Neuronal stem cell (in vitro differentiated cells): ENCODE data around the gene RAPGEF3.

Experiments
- DNase-seq: peaks from one replicate; pipeline ENCODE4 v3.0.0-alpha.2; 2013; ENCODE audit warnings: low spot score
- H2AFZ ChIP-seq: one replicate; pipeline ENCODE4 v1.6.1; 2013; ENCODE audit warnings: mild to moderate bottlenecking, low read length, inconsistent platforms
- H2AK5ac ChIP-seq: 2 replicates; pipeline ENCODE4 v1.6.1; 2013; ENCODE audit warnings: low read depth, mild to moderate bottlenecking, inconsistent platforms, low read length, moderate library complexity, mixed read lengths
- H2BK120ac ChIP-seq: 2 replicates; pipeline ENCODE4 v1.6.1; 2013; ENCODE audit warnings: low read depth, mild to moderate bottlenecking, inconsistent platforms, low read length, moderate library complexity, mixed read lengths
- H2BK12ac ChIP-seq: one replicate; pipeline ENCODE4 v1.6.1; 2013; ENCODE audit warnings: low read length, inconsistent platforms
- H2BK15ac ChIP-seq: 2 replicates; pipeline ENCODE4 v1.6.1; 2013; ENCODE audit warnings: mild to moderate bottlenecking, low read length, inconsistent platforms, mixed read lengths
- H2BK5ac ChIP-seq: one replicate; pipeline ENCODE4 v1.6.1; 2013; ENCODE audit warnings: inconsistent platforms, mild to moderate bottlenecking, low read length, moderate library complexity
- H3K14ac ChIP-seq: one replicate; pipeline ENCODE4 v1.6.1; 2013; ENCODE audit warnings: low read length, inconsistent platforms
- H3K18ac ChIP-seq: 2 replicates; pipeline ENCODE4 v1.6.1; 2013; ENCODE audit warnings: low read length, inconsistent platforms
- H3K23ac ChIP-seq: 2 replicates; pipeline ENCODE4 v1.6.1; 2013; ENCODE audit warnings: low read depth, mild to moderate bottlenecking, mixed read lengths, low read length, inconsistent platforms; ENCODE audit not compliant: poor library complexity
- H3K27ac ChIP-seq: replicated peaks from 3 replicates; pipeline ENCODE4 v1.5.1; 2013; ENCODE audit warnings: low read length, inconsistent platforms
- H3K27me3 ChIP-seq, 3 experiments: 2 replicates each; pipeline ENCODE4 v1.6.1; 2013; ENCODE audit warnings: low read length in 3 of 3, mild to moderate bottlenecking in 2 of 3, inconsistent platforms in 1 of 3, low read depth in 1 of 3, mixed read lengths in 1 of 3, moderate library complexity in 1 of 3; ENCODE audit not compliant: control insufficient read depth in 3 of 3, insufficient read depth in 3 of 3
- H3K36me3 ChIP-seq, 2 donors: replicated peaks in 1 of 2; 2 replicates each; pipeline ENCODE4 v1.6.1; 2013; ENCODE audit warnings: low read length in 2 of 2; ENCODE audit not compliant: control insufficient read depth in 2 of 2, insufficient read depth in 2 of 2
- H3K4ac ChIP-seq: 2 replicates; pipeline ENCODE4 v1.6.1; 2013; ENCODE audit warnings: inconsistent platforms, mild to moderate bottlenecking, low read length, moderate library complexity
- H3K4me1 ChIP-seq, 2 donors: 1 replicate in 1 of 2; 2 replicates in 1 of 2; pipeline ENCODE4 v1.6.1; 2013; ENCODE audit warnings: low read length in 2 of 2, low read depth in 1 of 2; ENCODE audit not compliant: control insufficient read depth in 2 of 2, insufficient read depth in 1 of 2
- H3K4me2 ChIP-seq: one replicate; pipeline ENCODE4 v1.6.1; 2013; ENCODE audit warnings: mild to moderate bottlenecking, low read length, inconsistent platforms; ENCODE audit not compliant: insufficient read depth, poor library complexity, severe bottlenecking
- H3K4me3 ChIP-seq, 2 donors: 2 replicates each; pipeline ENCODE4 v1.5.1; 2013; ENCODE audit warnings: low read length in 2 of 2, mild to moderate bottlenecking in 2 of 2, inconsistent platforms in 1 of 2, moderate library complexity in 1 of 2
- H3K79me1 ChIP-seq: one replicate; pipeline ENCODE4 v1.6.1; 2013; ENCODE audit warnings: low read depth, mild to moderate bottlenecking, inconsistent platforms, low read length, moderate library complexity
- H3K9ac ChIP-seq: one replicate; pipeline ENCODE4 v1.6.1; 2013; ENCODE audit warnings: mild to moderate bottlenecking, low read depth, low read length, inconsistent platforms; ENCODE audit not compliant: poor library complexity
- H3K9me3 ChIP-seq, 2 donors: replicated peaks in 1 of 2; 2 replicates each; pipeline versions ENCODE3 to v1.6.1; 2013; ENCODE audit warnings: low read length in 2 of 2, mild to moderate bottlenecking in 2 of 2, inconsistent platforms in 1 of 2, low read depth in 1 of 2, mixed read lengths in 1 of 2, moderate library complexity in 1 of 2; ENCODE audit not compliant: control insufficient read depth in 2 of 2, insufficient read depth in 1 of 2
- H4K8ac ChIP-seq: one replicate; pipeline ENCODE4 v1.6.1; 2013; ENCODE audit warnings: low read depth, mild to moderate bottlenecking, inconsistent platforms, low read length, moderate library complexity
- H4K91ac ChIP-seq: one replicate; pipeline ENCODE4 v1.6.1; 2013; ENCODE audit warnings: low read length, low read depth, mild to moderate bottlenecking, inconsistent platforms; ENCODE audit not compliant: poor library complexity
- WGBS, 2 donors: extraction: QIAGEN DNeasy Blood & Tissue Kit; methylation state at CpG; one replicate each; pipeline ENCODE4 v1.1.7; 2013; ENCODE audit warnings: missing lambda C conversion rate in 2 of 2, mixed read lengths in 1 of 2; ENCODE audit not compliant: insufficient read length in 2 of 2, insufficient replicate concordance in 1 of 2; ENCODE audit errors: extremely low coverage in 2 of 2; 5-methylcytosine and 5-hydroxymethylcytosine counted together

The RAPGEF3 gene

DNA sequence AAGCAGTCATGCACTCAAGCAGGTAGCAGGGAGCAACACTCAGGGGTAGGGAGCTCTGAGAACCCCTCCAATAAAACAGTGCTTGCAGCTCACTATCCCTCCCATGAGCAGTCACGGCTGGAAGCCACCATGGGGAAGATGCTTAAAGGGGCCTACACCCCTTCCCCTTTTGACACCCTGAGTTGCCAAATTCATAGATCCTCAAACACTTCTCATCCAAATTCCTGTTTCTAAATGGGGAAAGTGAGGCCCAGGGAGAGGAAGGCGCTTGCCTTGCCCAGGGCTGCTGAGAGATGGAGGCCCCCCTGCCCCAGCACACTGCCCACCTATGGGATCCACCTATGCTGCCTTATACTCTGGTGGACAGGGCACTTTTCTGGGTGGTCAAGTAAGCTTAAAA is 26.2 kb downstream of the RAPGEF3 start:
- H2BK5ac ChIP-seq = no peak overlapping the region
- H3K18ac ChIP-seq = no peak overlapping the region
- no peak overlapping the region for H2AFZ ChIP-seq
- no peak overlapping the region for H3K4ac ChIP-seq
- no peaks in the 10 kb centered on the region for H3K27me3 ChIP-seq
- no peak overlapping the region for H2BK120ac ChIP-seq
- no peaks in the 10 kb centered on the region for H3K79me1 ChIP-seq
- no peak overlapping the region for H2AK5ac ChIP-seq
- no CpG with 5 or more reads among the region's 2 CpGs for WGBS, 2 donors
- H3K4me3 ChIP-seq = no peak overlapping the region
- peaks cover 20% of the 10 kb centered on the region in 2 donors for H3K4me1 ChIP-seq
- no peak overlapping the region for H3K9ac ChIP-seq
- H2BK15ac ChIP-seq = no peak overlapping the region
- no peak for DNase-seq
- H3K23ac ChIP-seq = no peak overlapping the region
- H4K8ac ChIP-seq = no peak overlapping the region
- no peak overlapping the region for H3K27ac ChIP-seq
- no peaks in the 10 kb centered on the region for H3K36me3 ChIP-seq
- H3K14ac ChIP-seq = no peak overlapping the region
- H4K91ac ChIP-seq = no peak overlapping the region
- no peak overlapping the region for H2BK12ac ChIP-seq
- H3K9me3 ChIP-seq = no peaks in the 10 kb centered on the region
- no peak overlapping the region for H3K4me2 ChIP-seq

DNA sequence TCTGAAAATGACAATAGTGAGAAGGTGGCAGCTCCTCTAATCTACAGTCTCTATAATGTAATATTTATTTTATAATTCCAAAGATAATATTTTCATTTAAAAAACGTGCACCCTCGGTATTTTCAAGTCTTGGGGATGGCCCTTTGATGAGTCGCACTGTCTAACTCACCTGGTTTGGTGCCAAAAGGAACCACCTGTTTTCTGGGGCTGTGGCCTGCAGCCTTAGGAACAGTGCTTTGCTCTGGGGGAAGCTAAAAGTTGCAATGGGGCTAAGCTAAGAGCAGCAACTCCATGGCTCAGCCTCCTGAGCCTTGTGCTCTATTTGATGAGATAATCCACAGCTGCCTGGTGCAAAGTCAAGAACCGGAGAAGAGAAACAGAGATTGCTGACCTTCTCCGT is 27.0 kb downstream of the RAPGEF3 start:
- no peak overlapping the region for H2BK120ac ChIP-seq
- no CpG with 5 or more reads among the region's 5 CpGs for WGBS, 2 donors
- H3K4me2 ChIP-seq = no peak overlapping the region
- H3K79me1 ChIP-seq = no peaks in the 10 kb centered on the region
- no peaks in the 10 kb centered on the region for H3K27me3 ChIP-seq
- no peak overlapping the region for H3K23ac ChIP-seq
- H4K91ac ChIP-seq = no peak overlapping the region
- no peak overlapping the region for H3K9ac ChIP-seq
- no peak overlapping the region for H3K18ac ChIP-seq
- DNase-seq = no peak
- H3K27ac ChIP-seq = no peak overlapping the region
- no peak overlapping the region for H3K14ac ChIP-seq
- no peak overlapping the region for H3K4ac ChIP-seq
- H2BK5ac ChIP-seq = no peak overlapping the region
- no peak overlapping the region for H3K4me3 ChIP-seq
- no peak overlapping the region for H2AK5ac ChIP-seq
- H4K8ac ChIP-seq = no peak overlapping the region
- H2AFZ ChIP-seq = no peak overlapping the region
- H3K9me3 ChIP-seq = no peaks in the 10 kb centered on the region
- no peak overlapping the region for H2BK15ac ChIP-seq
- H3K36me3 ChIP-seq = no peaks in the 10 kb centered on the region
- peaks cover 15 to 17% of the 10 kb centered on the region in 2 donors for H3K4me1 ChIP-seq
- no peak overlapping the region for H2BK12ac ChIP-seq

DNA sequence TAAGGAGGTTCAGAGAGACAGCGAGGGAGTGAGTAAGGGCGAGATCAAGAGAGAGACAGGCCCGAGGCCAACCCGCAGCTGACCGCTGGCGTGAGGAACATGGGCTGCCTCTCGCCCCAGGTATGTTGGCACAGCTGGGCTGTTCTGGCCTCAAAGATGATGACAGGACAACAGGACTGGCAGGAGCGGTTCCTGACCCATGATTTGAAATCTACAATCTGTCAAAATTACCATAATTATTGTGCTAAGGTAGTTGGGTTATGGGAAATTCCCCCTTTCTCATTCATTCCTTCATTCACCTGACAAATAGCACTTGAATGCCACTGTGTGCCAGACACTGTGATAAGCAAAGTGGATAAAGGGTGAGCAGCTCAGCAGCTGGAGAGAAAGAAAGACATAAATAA is 28.3 kb downstream of the RAPGEF3 start:
- peak overlapping the region; percentile 38 for H3K23ac ChIP-seq
- H2BK15ac ChIP-seq = no peak overlapping the region
- H3K4me1 ChIP-seq = peaks cover 8 to 11% of the 10 kb centered on the region in 2 donors
- no peak overlapping the region for H3K4me2 ChIP-seq
- H3K9me3 ChIP-seq = no peaks in the 10 kb centered on the region
- H4K91ac ChIP-seq = no peak overlapping the region
- no peak overlapping the region for H3K4me3 ChIP-seq
- no peak for DNase-seq
- H3K4ac ChIP-seq = no peak overlapping the region
- no peak overlapping the region for H2BK5ac ChIP-seq
- no peak overlapping the region for H3K27ac ChIP-seq
- no peak overlapping the region for H2AFZ ChIP-seq
- no peak overlapping the region for H3K9ac ChIP-seq
- no CpG with 5 or more reads among the region's 8 CpGs for WGBS, 2 donors
- H3K27me3 ChIP-seq = no peaks in the 10 kb centered on the region
- no peak overlapping the region for H4K8ac ChIP-seq
- no peak overlapping the region for H2BK120ac ChIP-seq
- no peak overlapping the region for H3K18ac ChIP-seq
- H3K79me1 ChIP-seq = no peaks in the 10 kb centered on the region
- no peak overlapping the region for H3K14ac ChIP-seq
- no peak overlapping the region for H2AK5ac ChIP-seq
- H2BK12ac ChIP-seq = no peak overlapping the region
- H3K36me3 ChIP-seq = no peaks in the 10 kb centered on the region

DNA sequence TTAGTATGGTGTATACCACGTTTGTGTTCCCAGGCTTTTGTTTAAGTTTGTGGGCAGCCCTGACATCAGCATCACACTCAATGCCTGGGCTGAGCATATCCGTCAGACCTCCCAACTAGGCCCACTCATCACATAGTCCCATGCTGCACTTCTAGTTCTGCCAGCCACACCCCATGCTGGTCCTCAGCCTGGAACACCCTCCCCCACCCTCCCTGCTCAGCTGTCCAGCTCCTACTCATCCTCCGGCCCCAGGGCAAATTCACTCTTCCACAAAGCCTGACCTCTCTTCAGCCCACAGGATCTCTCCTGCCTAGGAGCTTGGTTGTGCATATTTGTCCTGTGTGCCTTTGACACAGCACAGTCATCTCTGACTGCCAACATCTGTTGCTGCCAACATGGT is 29.4 kb downstream of the RAPGEF3 start:
- no peak overlapping the region for H4K8ac ChIP-seq
- H3K14ac ChIP-seq = no peak overlapping the region
- DNase-seq = no peak

More for the DNA sequence above, 29.4 kb downstream of the RAPGEF3 start:
- H3K23ac ChIP-seq = no peak overlapping the region
- peak overlapping the region; percentile 8 for H2BK5ac ChIP-seq
- H3K9ac ChIP-seq = peak overlapping the region; percentile 60
- peaks cover 0 to under 1% of the 10 kb centered on the region in 2 donors for H3K4me1 ChIP-seq
- H2BK15ac ChIP-seq = no peak overlapping the region
- no peaks in the 10 kb centered on the region for H3K27me3 ChIP-seq
- no peak overlapping the region for H3K18ac ChIP-seq
- H3K79me1 ChIP-seq = no peaks in the 10 kb centered on the region
- no peak overlapping the region for H3K4ac ChIP-seq
- H2AK5ac ChIP-seq = no peak overlapping the region
- no peak overlapping the region for H2BK120ac ChIP-seq
- no peaks in the 10 kb centered on the region for H3K36me3 ChIP-seq
- no peak overlapping the region for H4K91ac ChIP-seq
- H3K4me2 ChIP-seq = no peak overlapping the region
- no peak overlapping the region for H2BK12ac ChIP-seq
- no peaks in the 10 kb centered on the region for H3K9me3 ChIP-seq
- no CpG with 5 or more reads among the region's 3 CpGs for WGBS, 2 donors
- H3K27ac ChIP-seq = no peak overlapping the region
- no peak overlapping the region for H2AFZ ChIP-seq
- no peak overlapping the region for H3K4me3 ChIP-seq
